22Rv1 (cell line): ENCODE data around the gene RASA3.

ENCODE experiments used
- H3K27ac ChIP-seq: fragments of 450-650 bp; 2 replicates; pipeline ENCODE4 v1.5.1; 2017
- CTCF ChIP-seq: fragments of 450-650 bp; IDR thresholded peaks from 2 replicates; pipeline ENCODE4 v1.5.1; 2017; ENCODE audit warnings: mild to moderate bottlenecking
- ZFX ChIP-seq: fragments of 450-650 bp; IDR thresholded peaks from 2 replicates; pipeline ENCODE4 v1.6.1; 2017; ENCODE audit warnings: antibody characterized with exemption, borderline replicate concordance

The RASA3 gene

GRCh38 chr13:113980489-113981064 lies 151.8 kb downstream of the RASA3 start:
- H3K27ac ChIP-seq, result no peak overlapping the region

GRCh38 chr13:113979791-113980471 lies 152.5 kb downstream of the RASA3 start:
- H3K27ac ChIP-seq, result no peak overlapping the region
- TF ChIP-seq CTCF (no peak), ZFX (no peak)

More at GRCh38 chr13:113980489-113981064, 151.8 kb downstream of the RASA3 start:
- no peak for TF ChIP-seq CTCF
- TF ChIP-seq ZFX, result no peak

GRCh38 chr13:113978741-113979481 lies 153.5 kb downstream of the RASA3 start:
- no peak for TF ChIP-seq CTCF
- no peak for TF ChIP-seq ZFX

GRCh38 chr13:113977976-113978375 lies 154.4 kb downstream of the RASA3 start:
- TF ChIP-seq ZFX (no peak), CTCF (no peak)
- no peak overlapping the region for H3K27ac ChIP-seq

More at GRCh38 chr13:113978741-113979481, 153.5 kb downstream of the RASA3 start:
- H3K27ac ChIP-seq, result no peak overlapping the region

GRCh38 chr13:113976711-113977684 lies 155.4 kb downstream of the RASA3 start:
- H3K27ac ChIP-seq, result no peak overlapping the region
- TF ChIP-seq CTCF (no peak), ZFX (no peak)

GRCh38 chr13:113975416-113975815 lies 157.0 kb downstream of the RASA3 start:
- no peak overlapping the region for H3K27ac ChIP-seq
- TF ChIP-seq ZFX (no peak), CTCF (no peak)
